Measurements from ENCODE around the gene KRTAP4-4.
"Not testable (repeated sequence)": the region's sequence is repeated elsewhere in the genome, so short reads cannot be mapped to it uniquely, and the experiment has no call there.

DNA sequence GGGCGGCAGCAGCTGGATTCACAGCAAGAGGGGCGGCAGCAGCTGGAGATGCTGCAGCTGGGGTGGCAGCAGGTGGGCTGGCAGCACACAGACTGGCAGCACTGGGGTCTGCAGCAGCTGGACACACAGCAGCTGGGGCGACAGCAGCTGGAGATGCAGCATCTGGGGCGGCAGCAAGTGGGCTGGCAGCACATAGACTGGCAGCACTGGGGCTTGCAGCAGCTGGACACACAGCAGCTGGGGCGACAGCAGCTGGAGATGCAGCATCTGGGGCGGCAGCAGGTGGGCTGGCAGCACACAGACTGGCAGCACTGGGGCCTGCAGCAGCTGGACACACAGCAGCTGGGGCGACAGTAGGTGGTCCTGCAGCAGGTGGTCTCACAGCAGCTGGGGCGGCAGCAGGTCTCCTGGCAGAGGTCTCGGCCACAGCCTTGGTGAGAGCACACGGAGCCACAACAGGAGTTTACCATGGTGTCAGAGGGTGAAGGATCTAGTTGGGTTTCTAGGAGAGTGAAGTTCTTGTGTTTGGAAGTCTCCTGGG, 42.6 kb downstream of the KRTAP4-4 start, which contains the start of gene KRTAP4-11:
- TF ChIP-seq, protein P1, sequence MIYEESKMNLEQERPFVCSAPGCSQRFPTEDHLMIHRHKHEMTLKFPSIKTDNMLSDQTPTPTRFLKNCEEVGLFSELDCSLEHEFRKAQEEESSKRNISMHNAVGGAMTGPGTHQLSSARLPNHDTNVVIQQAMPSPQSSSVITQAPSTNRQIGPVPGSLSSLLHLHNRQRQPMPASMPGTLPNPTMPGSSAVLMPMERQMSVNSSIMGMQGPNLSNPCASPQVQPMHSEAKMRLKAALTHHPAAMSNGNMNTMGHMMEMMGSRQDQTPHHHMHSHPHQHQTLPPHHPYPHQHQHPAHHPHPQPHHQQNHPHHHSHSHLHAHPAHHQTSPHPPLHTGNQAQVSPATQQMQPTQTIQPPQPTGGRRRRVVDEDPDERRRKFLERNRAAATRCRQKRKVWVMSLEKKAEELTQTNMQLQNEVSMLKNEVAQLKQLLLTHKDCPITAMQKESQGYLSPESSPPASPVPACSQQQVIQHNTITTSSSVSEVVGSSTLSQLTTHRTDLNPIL (CRISPR knock-in tag; IDR thresholded peaks at IDR 0.05; ENCODE audit: low read depth): not testable (repeated sequence)
- TF ChIP-seq GLIS3 (CRISPR knock-in tag; IDR thresholded peaks at IDR 0.05); RARB (CRISPR knock-in tag; IDR thresholded peaks at IDR 0.05); ARNTL (CRISPR knock-in tag; IDR thresholded peaks at IDR 0.05; ENCODE audit: borderline replicate concordance, low read depth); TCF4 (CRISPR knock-in tag; IDR thresholded peaks at IDR 0.05; ENCODE audit: borderline replicate concordance); BACH2 (CRISPR knock-in tag; IDR thresholded peaks at IDR 0.05; ENCODE audit: borderline replicate concordance); OSR1 (CRISPR knock-in tag; IDR thresholded peaks at IDR 0.05); CSDC2 (CRISPR knock-in tag; IDR thresholded peaks at IDR 0.05); ZNF8 (CRISPR knock-in tag; IDR thresholded peaks at IDR 0.05): not testable (repeated sequence)
- TF ChIP-seq, protein P2, sequence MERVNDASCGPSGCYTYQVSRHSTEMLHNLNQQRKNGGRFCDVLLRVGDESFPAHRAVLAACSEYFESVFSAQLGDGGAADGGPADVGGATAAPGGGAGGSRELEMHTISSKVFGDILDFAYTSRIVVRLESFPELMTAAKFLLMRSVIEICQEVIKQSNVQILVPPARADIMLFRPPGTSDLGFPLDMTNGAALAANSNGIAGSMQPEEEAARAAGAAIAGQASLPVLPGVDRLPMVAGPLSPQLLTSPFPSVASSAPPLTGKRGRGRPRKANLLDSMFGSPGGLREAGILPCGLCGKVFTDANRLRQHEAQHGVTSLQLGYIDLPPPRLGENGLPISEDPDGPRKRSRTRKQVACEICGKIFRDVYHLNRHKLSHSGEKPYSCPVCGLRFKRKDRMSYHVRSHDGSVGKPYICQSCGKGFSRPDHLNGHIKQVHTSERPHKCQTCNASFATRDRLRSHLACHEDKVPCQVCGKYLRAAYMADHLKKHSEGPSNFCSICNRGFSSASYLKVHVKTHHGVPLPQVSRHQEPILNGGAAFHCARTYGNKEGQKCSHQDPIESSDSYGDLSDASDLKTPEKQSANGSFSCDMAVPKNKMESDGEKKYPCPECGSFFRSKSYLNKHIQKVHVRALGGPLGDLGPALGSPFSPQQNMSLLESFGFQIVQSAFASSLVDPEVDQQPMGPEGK (CRISPR knock-in tag; IDR thresholded peaks at IDR 0.05; ENCODE audit: borderline replicate concordance): not testable (repeated sequence)
- TF ChIP-seq, protein P3, sequence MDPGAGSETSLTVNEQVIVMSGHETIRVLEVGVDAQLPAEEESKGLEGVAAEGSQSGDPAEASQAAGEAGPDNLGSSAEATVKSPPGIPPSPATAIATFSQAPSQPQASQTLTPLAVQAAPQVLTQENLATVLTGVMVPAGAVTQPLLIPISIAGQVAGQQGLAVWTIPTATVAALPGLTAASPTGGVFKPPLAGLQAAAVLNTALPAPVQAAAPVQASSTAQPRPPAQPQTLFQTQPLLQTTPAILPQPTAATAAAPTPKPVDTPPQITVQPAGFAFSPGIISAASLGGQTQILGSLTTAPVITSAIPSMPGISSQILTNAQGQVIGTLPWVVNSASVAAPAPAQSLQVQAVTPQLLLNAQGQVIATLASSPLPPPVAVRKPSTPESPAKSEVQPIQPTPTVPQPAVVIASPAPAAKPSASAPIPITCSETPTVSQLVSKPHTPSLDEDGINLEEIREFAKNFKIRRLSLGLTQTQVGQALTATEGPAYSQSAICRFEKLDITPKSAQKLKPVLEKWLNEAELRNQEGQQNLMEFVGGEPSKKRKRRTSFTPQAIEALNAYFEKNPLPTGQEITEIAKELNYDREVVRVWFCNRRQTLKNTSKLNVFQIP (CRISPR knock-in tag; IDR thresholded peaks at IDR 0.05; ENCODE audit: borderline replicate concordance, low read depth): not testable (repeated sequence)

All from SK-N-SH treated with all-trans-retinoic acid at 6 μM for 48 hours (cell line).